ENCODE data around the gene KDF1.

- TF ChIP-seq CTCF (conservative IDR thresholded peaks at IDR 0.05) (no peak), EZH2 (IDR thresholded peaks at IDR 0.05; ENCODE audit: low read depth) (no peak)
Observed at GRCh38 chr1:26913754-26914619, 46.3 kb downstream of the KDF1 start, which contains the start of gene NR0B2.

Measured in PC-9 (cell line).